OCI-LY7 (cell line): ENCODE results near the gene STIM1. TPM values are rescaled to one million over a fixed set of nuclear protein-coding genes. Genes with fewer than 3 reads are reported as not detected.
A peak's percentile ranks its signal among the peaks of the same experiment; 100 is the strongest.

ENCODE experiments used
- BruUV-seq: library from RNA; stranded (reverse); fragments of 400-500 nt; replicated peaks from 2 replicates; lab custom pipeline; 2021; lab: Mats Ljungman, UMichigan
- CTCF ChIA-PET: fragments of 300-600 bp; sonication (Branson Sonifier 250); formaldehyde crosslinking; loops from one replicate; lab custom pipeline; 2022; ENCODE audit warnings: antibody characterized with exemption; ENCODE audit not compliant: unreplicated experiment; lab: Charles Lee
- POLR2A ChIA-PET: fragments of 300-600 bp; sonication (Branson Sonifier 250); formaldehyde crosslinking; loops from one replicate; lab custom pipeline; 2022; ENCODE audit warnings: antibody characterized with exemption; lab: Charles Lee
- DNase-seq: peaks from one replicate; pipeline ENCODE4 v3.0.0-alpha.2; 2015; ENCODE audit warnings: low spot score
- H2AFZ ChIP-seq: fragments of 200-600 bp; sonication (generic), shearing (Covaris generic); 2 replicates; pipeline ENCODE4 v1.6.1; 2014; ENCODE audit warnings: mild to moderate bottlenecking, antibody characterized with exemption, low read length, moderate library complexity
- H3K27ac ChIP-seq: fragments of 200-600 bp; sonication (generic); 2 replicates; pipeline ENCODE4 v1.5.1; 2014; ENCODE audit warnings: mixed run types, low read depth, mild to moderate bottlenecking, moderate library complexity, low read length, inconsistent platforms; ENCODE audit not compliant: poor library complexity, severe bottlenecking
- H3K36me3 ChIP-seq: fragments of 200-600 bp; sonication (generic); 2 replicates; pipeline ENCODE4 v1.6.1; 2014; ENCODE audit warnings: mild to moderate bottlenecking, antibody characterized with exemption, low read length, moderate library complexity, mixed read lengths; ENCODE audit not compliant: insufficient read depth
- H3K4me1 ChIP-seq: fragments of 200-600 bp; sonication (generic); 2 replicates; pipeline ENCODE4 v1.5.1; 2014; ENCODE audit warnings: mild to moderate bottlenecking, low read length; ENCODE audit not compliant: insufficient read depth, poor library complexity, severe bottlenecking
- H3K4me2 ChIP-seq: fragments of 200-600 bp; sonication (generic); 2 replicates; pipeline ENCODE4 v1.6.1; 2014; ENCODE audit warnings: mild to moderate bottlenecking, low read length
- H3K4me3 ChIP-seq: fragments of 200-600 bp; sonication (generic); 2 replicates; pipeline ENCODE4 v1.5.1; 2014; ENCODE audit warnings: mild to moderate bottlenecking, low read depth, low read length; ENCODE audit not compliant: poor library complexity, severe bottlenecking
- H3K79me2 ChIP-seq: fragments of 200-600 bp; sonication (generic); 2 replicates; pipeline ENCODE4 v1.6.1; 2016; ENCODE audit warnings: low read depth, mild to moderate bottlenecking, low read length, moderate library complexity, mixed read lengths; ENCODE audit not compliant: insufficient read depth
- H3K9me2 ChIP-seq: fragments of 200-600 bp; sonication (generic); 2 replicates; pipeline ENCODE4 v1.6.1; 2016; ENCODE audit warnings: mild to moderate bottlenecking, low read length, mixed read lengths; ENCODE audit not compliant: insufficient read depth
- H3K9me3 ChIP-seq: fragments of 200-600 bp; sonication (generic); 2 replicates; pipeline ENCODE4 v1.6.1; 2014; ENCODE audit warnings: mild to moderate bottlenecking, mixed run types, low read length, mixed read lengths
- H4K20me1 ChIP-seq: fragments of 200-600 bp; sonication (generic); 2 replicates; pipeline ENCODE4 v1.6.1; 2014; ENCODE audit warnings: mild to moderate bottlenecking, antibody characterized with exemption, low read length, moderate library complexity, mixed read lengths; ENCODE audit not compliant: insufficient read depth
- EZH2phosphoT487 ChIP-seq: fragments of 200-600 bp; sonication (generic); IDR thresholded peaks from 2 replicates; pipeline ENCODE4 v1.6.1; 2018; ENCODE audit warnings: low read depth, borderline replicate concordance, mild to moderate bottlenecking, mixed run types, antibody characterized with exemption, low read length, moderate library complexity, mixed read lengths
- intact Hi-C: fragments of 100-400 bp; cut with micrococcal nuclease; formaldehyde crosslinking; loops from one replicate; pipeline ENCODE4 v1.10.0; 2022; ENCODE audit not compliant: unreplicated experiment
- total RNA-seq, 2 experiments: library from RNA; depleted of rRNA in 1 of 2; stranded (reverse); fragments of >200 nt in 1 of 2; shearing (Covaris generic) in 1 of 2; gene quantifications; 2 replicates each; pipeline ENCODE4 v1.2.3, GENCODE V29; 2014 to 2022
- TF ChIP-seq, protein P1 (sequence below): fragments of 200-600 bp; sonication (generic); conservative IDR thresholded peaks from 2 replicates; pipeline ENCODE4 v1.5.1; 2014; ENCODE audit warnings: mild to moderate bottlenecking, antibody characterized with exemption, low read length, moderate library complexity, mixed read lengths

STIM1 gene
- total RNA-seq, 2 experiments from 2014 or later, result 21.0 to 49.1 TPM

DNA sequence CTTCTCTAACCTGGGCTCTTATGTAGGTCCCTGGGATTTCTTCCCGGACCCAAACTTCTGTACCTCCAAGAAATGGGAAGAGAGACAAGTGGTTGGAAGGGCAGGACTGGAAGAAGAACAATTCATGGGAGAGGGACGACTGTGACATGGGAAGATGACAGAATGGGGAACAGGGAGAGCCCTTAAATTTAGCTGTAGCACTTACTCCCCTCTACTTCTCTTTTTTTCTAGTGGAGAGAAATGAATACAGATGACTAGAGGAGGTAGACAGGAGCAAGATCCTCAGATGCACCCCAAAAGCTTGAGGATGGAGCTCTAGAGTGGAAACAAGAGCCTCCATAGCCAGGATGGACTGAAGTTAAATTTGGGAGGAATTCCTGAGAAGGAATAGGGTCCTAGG is 17.0 kb upstream of the STIM1 start:
- peak overlapping the region; percentile 89 for H3K4me2 ChIP-seq
- TF ChIP-seq EZH2phosphoT487, result no peak
- TF ChIP-seq, protein P1, sequence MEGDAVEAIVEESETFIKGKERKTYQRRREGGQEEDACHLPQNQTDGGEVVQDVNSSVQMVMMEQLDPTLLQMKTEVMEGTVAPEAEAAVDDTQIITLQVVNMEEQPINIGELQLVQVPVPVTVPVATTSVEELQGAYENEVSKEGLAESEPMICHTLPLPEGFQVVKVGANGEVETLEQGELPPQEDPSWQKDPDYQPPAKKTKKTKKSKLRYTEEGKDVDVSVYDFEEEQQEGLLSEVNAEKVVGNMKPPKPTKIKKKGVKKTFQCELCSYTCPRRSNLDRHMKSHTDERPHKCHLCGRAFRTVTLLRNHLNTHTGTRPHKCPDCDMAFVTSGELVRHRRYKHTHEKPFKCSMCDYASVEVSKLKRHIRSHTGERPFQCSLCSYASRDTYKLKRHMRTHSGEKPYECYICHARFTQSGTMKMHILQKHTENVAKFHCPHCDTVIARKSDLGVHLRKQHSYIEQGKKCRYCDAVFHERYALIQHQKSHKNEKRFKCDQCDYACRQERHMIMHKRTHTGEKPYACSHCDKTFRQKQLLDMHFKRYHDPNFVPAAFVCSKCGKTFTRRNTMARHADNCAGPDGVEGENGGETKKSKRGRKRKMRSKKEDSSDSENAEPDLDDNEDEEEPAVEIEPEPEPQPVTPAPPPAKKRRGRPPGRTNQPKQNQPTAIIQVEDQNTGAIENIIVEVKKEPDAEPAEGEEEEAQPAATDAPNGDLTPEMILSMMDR, result no peak
- no peak overlapping the region for H2AFZ ChIP-seq
- no TSS peak for BruUV-seq
- CTCF ChIA-PET, result interaction anchor here (2.1 kb wide), 1 partner anchor 16 kb away, joined by 6 read pairs; the partner anchor contains the start of gene STIM1
- POLR2A ChIA-PET, result interaction anchor here (0.6 to 6.3 kb wide), 5 partner anchors 12 to 234 kb away, joined by 3 to 75 read pairs (median 6); partner anchors contain the start of gene STIM1
- no peak for DNase-seq
- peak overlapping the region; percentile 82 for H3K27ac ChIP-seq
- H3K4me1 ChIP-seq, result peaks cover 71% of the 10 kb centered on the region
- H3K9me2 ChIP-seq, result no peaks in the 10 kb centered on the region
- H3K79me2 ChIP-seq, result peaks cover 66% of the 10 kb centered on the region; the same call in 1 of the 2 replicates
- H3K36me3 ChIP-seq, result peaks cover 31% of the 10 kb centered on the region; the same call in 1 of the 2 replicates
- intact Hi-C loops, result no loop called here
- peak overlapping the region; percentile 81 for H3K4me3 ChIP-seq
- H4K20me1 ChIP-seq, result peaks cover 25% of the 10 kb centered on the region; the same call in 1 of the 2 replicates
- H3K9me3 ChIP-seq, result no peaks in the 10 kb centered on the region

GRCh38 chr11:3840004-3840869 is 15.2 kb upstream of the STIM1 start:
- H3K79me2 ChIP-seq, result peaks cover 50% of the 10 kb centered on the region; the same call in 1 of the 2 replicates
- peak overlapping the region; percentile 89 for H3K4me2 ChIP-seq
- peaks cover 14% of the 10 kb centered on the region; the same call in 1 of the 2 replicates for H3K36me3 ChIP-seq
- CTCF ChIA-PET, result interaction anchor here (0.6 to 1.8 kb wide), 5 partner anchors 9 to 226 kb away, joined by 3 to 20 read pairs (median 13); no protein-coding TSS in a partner anchor
- H3K4me1 ChIP-seq, result peaks cover 54% of the 10 kb centered on the region
- H3K9me2 ChIP-seq, result no peaks in the 10 kb centered on the region
- peak overlapping the region; percentile 81 for H3K4me3 ChIP-seq
- peak; percentile 50 for DNase-seq
- BruUV-seq, result no TSS peak
- TF ChIP-seq, protein P1, result no peak
- TF ChIP-seq EZH2phosphoT487, result no peak
- POLR2A ChIA-PET, result interaction anchor here (0.6 to 6.3 kb wide), 10 partner anchors 9 to 1757 kb away, joined by 3 to 75 read pairs (median 6); partner anchors contain the start of gene STIM1
- H2AFZ ChIP-seq, result 0 out of 2 replicates have a peak overlapping the region, but pooled peaks have one; percentile 29
- intact Hi-C loops, result no loop called here
- H4K20me1 ChIP-seq, result peaks cover 25% of the 10 kb centered on the region; the same call in 1 of the 2 replicates
- no peaks in the 10 kb centered on the region for H3K9me3 ChIP-seq
- peak overlapping the region; percentile 82 for H3K27ac ChIP-seq
